Measurements from ENCODE around the gene COLGALT1.

- TF ChIP-seq, protein P1, sequence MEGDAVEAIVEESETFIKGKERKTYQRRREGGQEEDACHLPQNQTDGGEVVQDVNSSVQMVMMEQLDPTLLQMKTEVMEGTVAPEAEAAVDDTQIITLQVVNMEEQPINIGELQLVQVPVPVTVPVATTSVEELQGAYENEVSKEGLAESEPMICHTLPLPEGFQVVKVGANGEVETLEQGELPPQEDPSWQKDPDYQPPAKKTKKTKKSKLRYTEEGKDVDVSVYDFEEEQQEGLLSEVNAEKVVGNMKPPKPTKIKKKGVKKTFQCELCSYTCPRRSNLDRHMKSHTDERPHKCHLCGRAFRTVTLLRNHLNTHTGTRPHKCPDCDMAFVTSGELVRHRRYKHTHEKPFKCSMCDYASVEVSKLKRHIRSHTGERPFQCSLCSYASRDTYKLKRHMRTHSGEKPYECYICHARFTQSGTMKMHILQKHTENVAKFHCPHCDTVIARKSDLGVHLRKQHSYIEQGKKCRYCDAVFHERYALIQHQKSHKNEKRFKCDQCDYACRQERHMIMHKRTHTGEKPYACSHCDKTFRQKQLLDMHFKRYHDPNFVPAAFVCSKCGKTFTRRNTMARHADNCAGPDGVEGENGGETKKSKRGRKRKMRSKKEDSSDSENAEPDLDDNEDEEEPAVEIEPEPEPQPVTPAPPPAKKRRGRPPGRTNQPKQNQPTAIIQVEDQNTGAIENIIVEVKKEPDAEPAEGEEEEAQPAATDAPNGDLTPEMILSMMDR (IDR thresholded peaks at IDR 0.05; ENCODE audit: poor library complexity) = no peak
- no peak for TF ChIP-seq EZH2 (IDR thresholded peaks at IDR 0.05; ENCODE audit: borderline replicate concordance)
Observed at GRCh38 chr19:17542793-17543582, 12.5 kb upstream of the COLGALT1 start.
